ENCODE results near the gene MORC2. TPM values are rescaled to one million over a fixed set of nuclear protein-coding genes. Genes with fewer than 3 reads are reported as not detected.

Gene MORC2
- total RNA-seq, 2 donors from 2014 or later: 34.9 to 36.3 TPM

- Histone ChIP-seq H3K4me3 (ENCODE audit: low read length) (peak overlapping the region; percentile 97), H3K4me1 (ENCODE audit: control insufficient read depth, insufficient read depth, low read length) (no peaks in the 10 kb centered on the region), H3K9ac (ENCODE audit: extremely low read depth, low read length, poor library complexity, severe bottlenecking) (peak overlapping the region; percentile 81), H3K9me3 (ENCODE audit: control insufficient read depth, low read length) (peaks cover 59% of the 10 kb centered on the region), H3K36me3 (ENCODE audit: control insufficient read depth, insufficient read depth, low read length) (peaks cover 64% of the 10 kb centered on the region), H3K27ac (ENCODE audit: low read depth, low read length) (peak overlapping the region; percentile 88), H3K27me3 (ENCODE audit: control insufficient read depth, insufficient read depth, low read length, poor library complexity, severe bottlenecking) (no peaks in the 10 kb centered on the region)
- H3K27ac Mint-ChIP-seq: peak overlapping the region; percentile 87
- no peak for TF ChIP-seq CTCF (conservative IDR thresholded peaks at IDR 0.05)
- 2 to 9% methylated on average over 13 to 47 of the region's 49 CpGs for WGBS, 2 experiments (ENCODE audit: insufficient coverage in 1 of 2, insufficient read length in 1 of 2)
- H3K4me3 Mint-ChIP-seq: peak overlapping the region; percentile 85
- peaks cover 25% of the 10 kb centered on the region for H3K4me1 Mint-ChIP-seq
- H3K27me3 Mint-ChIP-seq (ENCODE audit: insufficient read depth): peaks cover 2% of the 10 kb centered on the region
- peaks cover 61% of the 10 kb centered on the region for H3K9me3 Mint-ChIP-seq
- peaks cover 67% of the 10 kb centered on the region for H3K36me3 Mint-ChIP-seq (ENCODE audit: low read depth)
- peak; percentile 74 for DNase-seq
Measured at GRCh38 chr22:30969532-30970355, 1.2 kb upstream of the MORC2 start.

- no peak for TF ChIP-seq CTCF (conservative IDR thresholded peaks at IDR 0.05)
- H3K9ac ChIP-seq (ENCODE audit: extremely low read depth, low read length, poor library complexity, severe bottlenecking): peak within 1 kb of the TSS; percentile 81
- peak within 1 kb of the TSS; percentile 97 for H3K4me3 ChIP-seq (ENCODE audit: low read length)
- peaks cover 2% of the 10 kb centered on the region for H3K27me3 Mint-ChIP-seq (ENCODE audit: insufficient read depth)
- peaks cover 57% of the 10 kb centered on the region for H3K36me3 ChIP-seq (ENCODE audit: control insufficient read depth, insufficient read depth, low read length)
- peaks cover 52% of the 10 kb centered on the region for H3K9me3 ChIP-seq (ENCODE audit: control insufficient read depth, low read length)
- peak; percentile 99 for DNase-seq
- H3K27me3 ChIP-seq (ENCODE audit: control insufficient read depth, insufficient read depth, low read length, poor library complexity, severe bottlenecking): no peaks in the 10 kb centered on the region
- WGBS, 2 experiments (ENCODE audit: insufficient coverage in 1 of 2, insufficient read length in 1 of 2): 0% methylated on average over 14 to 67 of the region's 67 CpGs
- peak within 1 kb of the TSS; percentile 85 for H3K4me3 Mint-ChIP-seq
- H3K9me3 Mint-ChIP-seq: peaks cover 54% of the 10 kb centered on the region
- H3K4me1 Mint-ChIP-seq: peaks cover 31% of the 10 kb centered on the region
- H3K36me3 Mint-ChIP-seq (ENCODE audit: low read depth): peaks cover 60% of the 10 kb centered on the region
- H3K27ac Mint-ChIP-seq: peak within 1 kb of the TSS; percentile 96
- H3K27ac ChIP-seq (ENCODE audit: low read depth, low read length): peak within 1 kb of the TSS; percentile 88
- H3K4me1 ChIP-seq (ENCODE audit: control insufficient read depth, insufficient read depth, low read length): no peaks in the 10 kb centered on the region
Measured at GRCh38 chr22:30968924-30969531, 454 bp upstream of the MORC2 start, which contains the start of gene TUG1. TUG1 (plus strand) TSS chr22:30969265.

- H3K27me3 Mint-ChIP-seq (ENCODE audit: insufficient read depth): peaks cover 2% of the 10 kb centered on the region
Measured at GRCh38 chr22:30964858-30965257, 3.7 kb downstream of the MORC2 start.

More at GRCh38 chr22:30964858-30965257, 3.7 kb downstream of the MORC2 start:
- peaks cover 36% of the 10 kb centered on the region for H3K36me3 Mint-ChIP-seq (ENCODE audit: low read depth)
- Histone ChIP-seq H3K9ac (ENCODE audit: extremely low read depth, low read length, poor library complexity, severe bottlenecking) (no peak overlapping the region), H3K36me3 (ENCODE audit: control insufficient read depth, insufficient read depth, low read length) (peaks cover 22% of the 10 kb centered on the region), H3K27ac (ENCODE audit: low read depth, low read length) (no peak overlapping the region), H3K4me3 (ENCODE audit: low read length) (peak overlapping the region; percentile 97), H3K27me3 (ENCODE audit: control insufficient read depth, insufficient read depth, low read length, poor library complexity, severe bottlenecking) (no peaks in the 10 kb centered on the region), H3K9me3 (ENCODE audit: control insufficient read depth, low read length) (peaks cover 14% of the 10 kb centered on the region), H3K4me1 (ENCODE audit: control insufficient read depth, insufficient read depth, low read length) (no peaks in the 10 kb centered on the region)
- no peak for TF ChIP-seq CTCF (conservative IDR thresholded peaks at IDR 0.05)
- H3K27ac Mint-ChIP-seq: no peak overlapping the region
- 92 to 100% methylated on average over 3 to 4 of the region's 4 CpGs for WGBS, 2 experiments (ENCODE audit: insufficient coverage in 1 of 2, insufficient read length in 1 of 2)
- no peak overlapping the region for H3K4me3 Mint-ChIP-seq
- DNase-seq: no peak
- H3K9me3 Mint-ChIP-seq: peaks cover 22% of the 10 kb centered on the region
- H3K4me1 Mint-ChIP-seq: peaks cover 15% of the 10 kb centered on the region

Data from endodermal cell (in vitro differentiated cells).